ENCODE data around the gene TMEM132C. TPM values are rescaled to one million over a fixed set of nuclear protein-coding genes. Genes with fewer than 3 reads are reported as not detected.

TMEM132C gene
- total and polyA plus RNA-seq, 2 of the 4 experiments (the other 2 are of a cell fraction) = not detected

DNA sequence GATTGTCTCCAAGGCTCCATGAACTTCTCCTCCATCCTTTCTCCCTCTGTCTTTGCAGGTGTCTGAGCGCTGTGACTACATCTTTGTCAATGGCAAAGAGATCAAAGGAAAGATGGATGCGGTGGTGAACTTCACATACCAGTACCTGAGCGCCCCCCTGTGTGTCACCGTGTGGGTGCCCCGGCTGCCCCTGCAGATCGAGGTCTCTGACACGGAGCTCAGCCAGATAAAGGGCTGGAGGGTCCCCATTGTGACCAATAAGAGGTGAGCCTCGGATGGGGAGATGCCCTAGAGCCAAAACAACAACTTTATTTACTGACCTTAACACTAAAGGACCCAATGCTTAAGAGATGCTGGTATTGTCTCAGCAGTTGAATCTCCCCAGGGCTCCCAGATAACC lies 426.8 kb downstream of the TMEM132C start:
- Histone ChIP-seq H3K27me3 (ENCODE audit: control insufficient read depth, insufficient read depth, low read length) (no peaks in the 10 kb centered on the region), H3K27ac (ENCODE audit: insufficient read depth, low read length) (no peak overlapping the region), H2BK20ac (ENCODE audit: low read depth, low read length) (no peak overlapping the region), H3K9me1 (ENCODE audit: insufficient read depth, low read length) (no peaks in the 10 kb centered on the region), H3K36me3 (ENCODE audit: control insufficient read depth, insufficient read depth, low read length) (no peaks in the 10 kb centered on the region), H3K4me1 (ENCODE audit: control insufficient read depth, insufficient read depth, low read length) (no peaks in the 10 kb centered on the region), H3K14ac (replicated peaks; ENCODE audit: low read depth, low read length) (no peak overlapping the region), H2BK120ac (ENCODE audit: low read depth, low read length) (no peak overlapping the region), H2BK15ac (ENCODE audit: low read depth, low read length) (no peak overlapping the region), H3K79me1 (ENCODE audit: low read depth in 1 of 2, low read length in 2 of 2) (no peaks in the 10 kb centered on the region), H2AK9ac (replicated peaks; ENCODE audit: low read depth, low read length, poor library complexity) (no peak overlapping the region), H3K4ac (ENCODE audit: low read depth, low read length) (no peak overlapping the region), H4K91ac (ENCODE audit: insufficient read depth, low read depth, low read length) (no peak overlapping the region), H3K18ac (ENCODE audit: low read depth, low read length) (no peak overlapping the region), H4K20me1 (ENCODE audit: insufficient read depth, low read length) (no peaks in the 10 kb centered on the region), H3K23ac (ENCODE audit: low read depth, low read length) (no peak overlapping the region), H3K9me3 (ENCODE audit: control insufficient read depth, insufficient read depth, low read length) (peaks cover 41% of the 10 kb centered on the region), H3K56ac (ENCODE audit: extremely low read depth, insufficient read depth, low read length) (no peak overlapping the region), H2AK5ac (ENCODE audit: low read depth, low read length) (no peak overlapping the region), H2AFZ (replicated peaks; ENCODE audit: low read length, poor library complexity) (no peak overlapping the region), H3K4me3 (ENCODE audit: insufficient read depth, low read depth, low read length) (no peak overlapping the region), H3K9ac (ENCODE audit: low read depth, low read length) (no peak overlapping the region), H4K5ac (ENCODE audit: low read depth, low read length) (no peak overlapping the region), H2BK5ac (ENCODE audit: low read depth, low read length, poor library complexity, severe bottlenecking) (no peak overlapping the region), H3K4me2 (ENCODE audit: low read depth, low read length) (no peak overlapping the region), H4K8ac (ENCODE audit: low read depth in 2 of 2, low read length in 2 of 2) (no peak overlapping the region)
- ChIA-PET CTCF (no interaction called here), POLR2A (ENCODE audit: unreplicated experiment) (no interaction called here)
- dilution Hi-C loops (cut with HindIII; ENCODE audit: low sequenced_read_pairs, unreplicated experiment) = no loop called here
- ATAC-seq (ENCODE audit: low read depth) = no peak
- no TSS peak for BruUV-seq (replicated peaks)
- DNase-seq = no peak
- intact Hi-C loops (cut with micrococcal nuclease) = no loop called here
- in situ Hi-C loops (cut with MboI; ENCODE audit: low sequenced_read_pairs) = no loop called here
- no CpG with 5 or more reads among the region's 8 CpGs for WGBS, 2 experiments (ENCODE audit: extremely low coverage in 2 of 2, insufficient read length in 1 of 2)
- no peak for TF ChIP-seq MAFK (IDR thresholded peaks at IDR 0.05; ENCODE audit: low read depth, low read length)
- no peak for TF ChIP-seq CTCF (conservative IDR thresholded peaks at IDR 0.05; ENCODE audit: low read depth, low read length)
- TF ChIP-seq SMC3 (IDR thresholded peaks at IDR 0.05; ENCODE audit: low read depth, low read length) = no peak
- no peak for TF ChIP-seq CEBPB (IDR thresholded peaks at IDR 0.05; ENCODE audit: low read depth, low read length)
- no peak for TF ChIP-seq RCOR1 (IDR thresholded peaks at IDR 0.05; ENCODE audit: insufficient replicate concordance, low read length)
- TF ChIP-seq, protein P1, sequence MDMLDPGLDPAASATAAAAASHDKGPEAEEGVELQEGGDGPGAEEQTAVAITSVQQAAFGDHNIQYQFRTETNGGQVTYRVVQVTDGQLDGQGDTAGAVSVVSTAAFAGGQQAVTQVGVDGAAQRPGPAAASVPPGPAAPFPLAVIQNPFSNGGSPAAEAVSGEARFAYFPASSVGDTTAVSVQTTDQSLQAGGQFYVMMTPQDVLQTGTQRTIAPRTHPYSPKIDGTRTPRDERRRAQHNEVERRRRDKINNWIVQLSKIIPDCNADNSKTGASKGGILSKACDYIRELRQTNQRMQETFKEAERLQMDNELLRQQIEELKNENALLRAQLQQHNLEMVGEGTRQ (IDR thresholded peaks at IDR 0.05; ENCODE audit: low read depth, low read length) = no peak
- no peak for TF ChIP-seq ELK1 (IDR thresholded peaks at IDR 0.05; ENCODE audit: borderline replicate concordance, low read depth, low read length)
- TF ChIP-seq FOS (IDR thresholded peaks at IDR 0.05; ENCODE audit: low read depth, low read length) = no peak
- no peak for TF ChIP-seq NFE2L2 (IDR thresholded peaks at IDR 0.05; ENCODE audit: low read depth, low read length)
- no peak for TF ChIP-seq BHLHE40 (IDR thresholded peaks at IDR 0.05; ENCODE audit: low read depth, low read length)
- TF ChIP-seq RFX5 (IDR thresholded peaks at IDR 0.05; ENCODE audit: low read depth, low read length) = no peak
- TF ChIP-seq MXI1 (IDR thresholded peaks at IDR 0.05; ENCODE audit: borderline replicate concordance, low read depth, low read length) = no peak
- no peak for TF ChIP-seq RAD21 (IDR thresholded peaks at IDR 0.05; ENCODE audit: low read length)
- TF ChIP-seq POLR2A (IDR thresholded peaks at IDR 0.05; ENCODE audit: low read depth, low read length) = no peak
- no peak for TF ChIP-seq CHD1 (IDR thresholded peaks at IDR 0.05; ENCODE audit: low read depth, low read length)
- no peak for TF ChIP-seq MAZ (IDR thresholded peaks at IDR 0.05; ENCODE audit: borderline replicate concordance, low read depth, low read length)

Data from IMR-90 (cell line).